Hepatocyte (in vitro differentiated cells): ENCODE data around the gene OCA2.

ENCODE experiments used
- CTCF ChIP-seq: fragments of 200-600 bp; sonication (generic); IDR thresholded peaks from 2 replicates; pipeline ENCODE4 v1.5.1; 2016; ENCODE audit warnings: antibody characterized with exemption, mild to moderate bottlenecking; ENCODE audit not compliant: poor library complexity
- EZH2 ChIP-seq: fragments of 200-600 bp; sonication (generic); IDR thresholded peaks from 2 replicates; pipeline ENCODE4 v1.6.1; 2016; ENCODE audit warnings: antibody characterized with exemption, mild to moderate bottlenecking, borderline replicate concordance

DNA sequence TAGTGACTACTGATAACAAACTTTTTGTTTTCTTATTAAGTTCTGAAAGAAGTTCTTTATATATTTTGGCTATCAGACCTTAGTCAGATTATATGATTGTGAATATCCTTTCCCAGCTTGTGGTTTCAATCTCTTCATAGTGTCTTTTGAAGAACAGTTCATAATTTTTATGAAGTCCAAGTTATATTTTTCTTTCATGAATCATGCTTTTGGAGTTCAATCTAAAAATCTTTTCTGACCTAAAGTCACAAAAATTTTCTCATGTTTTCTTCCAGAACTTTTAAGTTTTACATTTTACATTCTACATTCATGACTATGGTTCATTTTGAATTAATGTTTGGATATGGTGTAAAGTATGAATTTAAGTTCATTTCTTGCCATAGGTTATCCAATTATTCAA lies 34.2 kb upstream of the OCA2 start:
- TF ChIP-seq EZH2, result no peak
- TF ChIP-seq CTCF, result no peak
